Measurements from ENCODE around the gene LSM4.

- TF ChIP-seq ZNF274 (IDR thresholded peaks at IDR 0.05; ENCODE audit: low read depth, low read length) (no peak), YY1 (IDR thresholded peaks at IDR 0.05; ENCODE audit: insufficient read depth, insufficient read length) (no peak), SUZ12 (IDR thresholded peaks at IDR 0.05; ENCODE audit: extremely low read depth, insufficient read depth, insufficient read length) (no peak)
Observed at GRCh38 chr19:18340190-18340989, 17.5 kb upstream of the LSM4 start, which contains the start of gene PGPEP1.
